GM19463 (cell line): ENCODE results near the gene PLCG2.

Source experiments
- ATAC-seq: cut with Tn5 transposase; IDR thresholded peaks from one replicate; pipeline ENCODE4 v1.9.1; 2021; ENCODE audit warnings: mild to moderate bottlenecking, moderate library complexity; ENCODE audit not compliant: unreplicated experiment

PLCG2 gene

DNA sequence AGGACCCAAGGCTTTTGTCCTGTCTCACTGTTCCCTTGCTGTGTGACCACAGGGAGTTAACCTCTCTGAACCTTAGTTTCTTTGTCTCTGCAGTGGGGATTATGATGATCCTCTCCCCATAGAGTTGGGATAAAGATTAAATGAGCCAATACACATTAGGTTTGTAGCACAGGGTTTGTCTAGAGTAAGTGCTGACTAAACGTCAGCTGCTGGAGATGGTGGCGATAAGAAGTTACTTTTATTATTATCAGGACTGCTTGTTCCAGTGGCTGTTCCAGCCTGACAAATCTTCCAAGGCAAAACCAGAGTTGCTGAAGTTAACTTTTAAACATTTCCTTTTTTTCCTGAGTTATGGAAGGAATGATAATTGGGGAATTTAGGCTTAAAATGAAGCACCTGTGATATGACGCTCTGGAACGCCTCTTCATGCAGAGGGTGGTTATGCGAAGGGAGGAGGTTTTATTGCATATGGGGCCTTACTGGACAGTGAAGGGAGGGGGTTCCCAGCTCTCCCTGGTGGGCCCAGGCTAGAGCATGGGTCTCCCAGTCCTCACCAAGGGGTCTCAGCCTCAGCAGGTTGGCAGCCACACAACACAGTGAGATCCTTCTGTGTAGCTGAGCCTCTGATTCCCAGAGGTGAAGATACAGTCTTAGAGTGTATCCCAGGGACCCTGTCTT is 35.8 kb downstream of the PLCG2 start:
- ATAC-seq = no peak

GRCh38 chr16:81815429-81815766 is 36.3 kb downstream of the PLCG2 start:
- no peak for ATAC-seq

GRCh38 chr16:81816351-81816750 is 37.3 kb downstream of the PLCG2 start:
- ATAC-seq = no peak

DNA sequence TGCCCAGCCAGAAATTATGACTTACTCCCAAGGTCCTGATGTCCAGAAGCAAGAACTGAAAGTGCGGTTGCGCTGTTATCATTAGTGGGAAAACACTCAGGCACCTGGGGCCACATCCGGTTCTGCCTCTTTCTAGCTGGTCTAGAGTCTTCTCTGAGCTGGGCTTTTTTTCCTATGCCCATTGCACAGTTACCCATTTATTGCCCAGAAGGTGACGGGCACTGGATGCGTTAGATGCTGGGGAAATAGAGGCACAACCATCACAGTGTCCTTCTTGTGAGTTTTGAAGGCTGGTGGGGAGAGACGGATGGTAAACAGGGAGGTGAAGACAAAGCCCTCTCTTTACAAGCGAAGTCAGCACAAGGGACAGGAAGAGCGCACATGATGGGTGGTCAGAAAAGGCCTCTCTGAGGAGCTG is 37.7 kb downstream of the PLCG2 start:
- ATAC-seq = no peak

DNA sequence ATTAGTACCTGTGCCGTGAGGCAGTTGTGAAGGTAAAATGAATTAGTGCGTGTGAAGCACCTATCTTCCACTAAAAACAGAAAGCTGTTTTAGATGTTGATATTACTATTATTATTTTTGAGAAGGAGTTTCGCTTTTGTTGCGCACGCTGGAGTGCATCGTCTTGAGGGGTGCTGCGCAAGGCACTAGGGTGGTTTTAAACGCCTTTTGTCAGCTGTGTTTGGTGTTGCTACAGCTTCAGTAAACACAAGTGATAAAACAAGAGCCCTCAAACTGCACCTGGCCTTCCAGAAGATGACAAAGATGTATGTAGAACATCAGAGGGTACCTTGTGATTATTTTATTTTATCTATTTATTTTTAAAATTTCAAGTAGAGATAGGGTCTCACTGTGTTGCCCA is 38.2 kb downstream of the PLCG2 start:
- ATAC-seq = no peak

- ATAC-seq = no peak
Observed at GRCh38 chr16:81817789-81818567, 38.9 kb downstream of the PLCG2 start.

- ATAC-seq = no peak
Observed at GRCh38 chr16:81818568-81818896, 39.4 kb downstream of the PLCG2 start.

- no peak for ATAC-seq
Observed at GRCh38 chr16:81818905-81819304, 39.8 kb downstream of the PLCG2 start.

DNA sequence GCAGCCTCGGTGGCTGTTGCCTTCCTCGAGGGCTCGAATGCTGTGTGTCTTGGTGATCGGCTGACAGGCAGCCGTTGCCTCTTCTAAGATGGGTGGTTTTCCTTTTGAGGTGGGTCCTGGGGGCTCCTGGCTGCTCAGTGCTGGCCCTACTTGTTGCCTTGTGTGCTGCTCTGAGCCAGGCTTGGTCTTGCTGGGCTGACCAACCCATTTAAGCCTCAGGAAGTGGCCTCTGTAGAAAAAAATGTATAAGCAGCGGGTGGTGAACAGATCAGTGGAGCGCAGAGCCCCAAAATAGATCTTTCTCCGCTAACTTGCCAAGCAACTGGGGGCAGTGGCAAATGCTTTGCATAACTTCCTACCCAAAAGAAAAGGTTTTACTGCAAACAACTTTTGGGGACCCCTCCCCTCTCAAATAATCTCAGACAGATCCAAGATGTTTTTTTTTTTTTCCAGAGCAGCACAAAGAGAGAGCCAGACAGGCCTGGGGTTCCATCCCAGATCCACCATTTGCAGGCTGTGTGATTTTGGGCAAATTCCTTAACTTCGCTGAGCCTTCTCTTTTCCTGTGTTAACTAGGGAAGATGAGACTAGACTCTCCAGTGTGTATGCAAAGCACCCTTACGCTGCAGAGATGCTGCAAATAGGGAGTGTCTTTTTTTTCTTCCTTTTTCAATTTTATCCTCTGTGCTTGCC is 42.5 kb downstream of the PLCG2 start:
- ATAC-seq = peak; percentile 39

DNA sequence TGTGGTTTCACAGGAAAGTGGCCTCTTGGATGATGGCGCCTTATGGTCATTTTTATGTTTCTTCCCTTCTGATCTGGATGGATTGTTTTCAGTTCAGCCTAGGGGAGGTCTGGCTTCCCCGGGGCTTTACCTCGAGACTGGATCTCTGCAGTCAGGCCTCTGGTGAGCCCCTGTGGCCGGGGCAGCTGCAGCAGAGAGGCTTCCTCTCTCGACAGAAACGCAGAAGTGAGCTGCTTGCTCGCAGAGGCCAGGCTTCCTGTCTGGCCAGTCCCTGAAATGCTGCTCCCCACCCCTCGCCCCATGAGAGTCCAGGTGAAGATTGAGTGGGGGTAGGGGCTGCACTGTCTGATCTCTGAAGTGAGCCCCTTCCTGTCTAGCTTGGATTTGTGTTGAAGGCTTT is 44.0 kb downstream of the PLCG2 start:
- ATAC-seq = peak; percentile 58

GRCh38 chr16:81823734-81824133 is 44.6 kb downstream of the PLCG2 start:
- ATAC-seq = no peak

DNA sequence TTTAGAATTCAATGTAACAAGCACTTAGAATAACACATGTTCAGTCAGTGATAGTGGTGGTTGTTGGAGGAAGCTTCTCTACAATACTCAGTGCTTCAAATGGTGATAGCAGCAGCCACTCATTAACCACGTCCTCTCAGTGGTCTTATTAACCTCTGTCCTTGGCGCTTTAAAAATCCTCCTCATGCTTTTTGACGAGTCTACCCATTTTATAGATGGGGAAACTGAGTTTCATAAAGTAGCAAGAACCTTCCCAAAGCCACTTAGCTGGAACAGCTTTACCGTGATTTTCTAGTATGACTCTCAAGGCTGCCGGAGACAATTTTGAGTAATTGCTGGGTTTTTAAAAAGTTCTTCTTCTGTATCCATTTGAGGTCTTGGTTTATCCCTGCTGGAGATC is 47.4 kb downstream of the PLCG2 start:
- ATAC-seq = no peak

DNA sequence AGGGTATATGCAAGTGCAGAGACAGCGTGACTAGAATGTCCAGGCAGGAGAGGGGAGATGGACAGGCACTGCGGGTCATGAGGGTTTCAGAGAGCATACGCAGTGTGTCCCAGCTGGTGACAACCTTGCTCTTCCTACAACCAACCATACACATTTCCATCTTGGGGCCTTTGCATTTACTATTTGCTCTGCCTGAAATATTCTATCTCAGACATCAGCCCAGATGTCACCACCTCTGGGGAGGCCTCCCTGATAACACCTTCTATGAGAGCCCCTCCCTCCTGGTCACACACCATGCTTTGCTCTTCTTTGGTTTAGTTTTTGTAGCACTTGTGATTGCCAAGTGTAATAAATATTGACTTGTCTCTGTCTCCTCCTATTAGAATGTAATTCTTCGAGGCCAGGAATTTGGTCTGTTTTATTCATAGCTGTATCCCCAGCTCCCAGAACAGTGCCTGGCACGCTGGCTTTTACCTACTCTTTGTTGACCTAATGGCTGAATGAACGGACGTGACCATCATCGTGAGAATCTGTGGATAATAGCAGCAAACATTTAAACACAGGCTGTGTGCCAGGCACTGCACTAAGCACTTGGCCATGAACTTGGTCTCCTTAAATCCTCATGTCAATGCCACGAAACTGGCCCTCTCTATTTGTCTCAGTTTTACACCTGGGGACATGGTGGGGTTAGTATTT is 51.9 kb downstream of the PLCG2 start:
- peak; percentile 2 for ATAC-seq

GRCh38 chr16:81831722-81832126 is 52.6 kb downstream of the PLCG2 start:
- ATAC-seq = peak; percentile 80

DNA sequence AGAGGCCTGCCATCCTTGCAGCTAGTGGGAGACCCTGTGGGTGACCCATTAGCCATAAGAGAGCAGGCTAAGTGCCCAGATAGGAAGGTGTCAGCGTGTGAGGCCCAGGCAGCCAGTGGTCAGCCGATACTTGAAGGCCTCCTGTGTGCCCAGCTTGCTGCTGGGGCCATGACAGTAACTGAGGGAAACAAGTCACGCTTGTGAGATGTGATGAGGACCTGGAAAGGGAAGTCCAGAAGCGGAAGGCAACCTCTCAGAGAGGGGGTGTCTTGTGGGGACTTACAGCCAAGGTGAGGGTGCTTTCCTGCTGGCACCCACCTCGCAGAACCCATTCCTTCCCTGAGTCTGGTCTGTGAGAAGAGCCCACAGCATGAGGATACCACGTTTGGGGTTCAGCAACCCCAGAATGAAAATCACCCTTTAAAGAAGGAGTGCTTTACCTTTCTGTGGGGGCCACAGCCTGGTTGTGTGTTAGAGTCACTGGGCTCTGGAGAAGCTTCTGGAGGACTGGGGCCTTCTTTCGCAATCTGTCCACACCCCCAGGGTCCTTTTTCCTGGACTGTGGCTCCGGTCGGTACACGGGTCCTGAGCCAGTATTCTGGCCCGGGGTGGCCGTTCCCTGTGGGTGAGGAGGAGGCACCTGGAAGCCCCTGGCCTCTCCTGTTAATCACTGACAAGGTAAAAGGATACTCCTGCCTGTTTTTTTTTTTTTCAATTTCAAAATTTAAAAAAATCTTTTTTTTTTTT is 53.9 kb downstream of the PLCG2 start:
- no peak for ATAC-seq

DNA sequence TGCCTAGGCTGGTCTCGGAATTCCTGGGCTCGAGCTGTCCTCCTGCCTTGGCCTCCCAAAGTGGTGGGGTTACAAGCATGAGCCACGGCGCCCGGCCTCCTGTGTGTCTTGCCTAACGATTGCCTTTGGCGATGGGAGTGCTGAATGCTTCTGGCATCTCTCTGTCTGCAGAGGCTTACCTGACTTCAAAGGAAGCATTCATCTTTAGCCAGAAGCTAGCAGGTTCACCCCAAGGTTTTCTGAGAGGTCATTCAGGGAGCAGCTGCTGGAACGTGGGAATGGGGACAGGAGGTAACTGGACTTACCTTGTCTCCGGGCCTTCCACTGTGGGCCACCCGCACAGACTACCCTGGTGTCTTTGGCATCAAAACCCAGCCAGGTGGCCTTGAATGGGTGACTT is 54.7 kb downstream of the PLCG2 start:
- no peak for ATAC-seq

- ATAC-seq = no peak
Observed at GRCh38 chr16:81834868-81835267, 55.8 kb downstream of the PLCG2 start.

GRCh38 chr16:81836279-81837054 is 57.4 kb downstream of the PLCG2 start:
- peak; percentile 67 for ATAC-seq

- no peak for ATAC-seq
Observed at GRCh38 chr16:81837312-81837751, 58.2 kb downstream of the PLCG2 start.

DNA sequence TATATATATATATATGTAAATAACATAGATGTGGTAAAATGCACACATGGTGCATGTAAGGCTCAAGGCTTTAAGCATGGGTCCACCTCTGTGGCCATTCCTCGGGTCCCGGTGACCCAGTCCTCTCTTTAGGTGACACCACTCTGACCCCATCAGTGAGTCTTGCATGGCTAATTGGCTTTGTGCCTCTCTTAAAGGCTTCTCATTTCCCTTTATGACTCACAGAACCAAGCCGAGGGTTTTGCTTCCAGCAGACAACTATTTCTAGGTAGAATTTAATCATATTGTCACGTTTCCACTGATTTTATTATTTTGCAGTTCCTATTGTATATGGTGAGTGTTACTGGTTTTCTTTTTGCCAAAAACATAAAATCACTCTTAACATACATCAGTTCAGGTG is 59.7 kb downstream of the PLCG2 start:
- ATAC-seq = peak; percentile 44
